Cardiac fibroblast (primary cell): Measurements from ENCODE around the gene IL17D.
"Not testable (repeated sequence)": the region's sequence is repeated elsewhere in the genome, so short reads cannot be mapped to it uniquely, and the experiment has no call there.

Experiments used
- DNase-seq, 2 donors: peaks; one replicate each; pipeline versions ENCODE4 v3.0.0 to v3.0.0-alpha.2; 2010; ENCODE audit warnings: low read depth in 2 of 2
- H3K4me3 ChIP-seq, 2 donors: replicated peaks in 1 of 2; 1 replicate in 1 of 2; 2 replicates in 1 of 2; pipeline ENCODE4 v1.5.1; 2011; ENCODE audit warnings: low read depth in 2 of 2, low read length in 2 of 2, mild to moderate bottlenecking in 2 of 2, moderate library complexity in 1 of 2
- TF ChIP-seq, protein P1 (sequence below): IDR thresholded peaks from one replicate; pipeline ENCODE4 v1.5.1; 2011; ENCODE audit warnings: low read depth, mild to moderate bottlenecking, low read length, inconsistent platforms

IL17D gene

DNA sequence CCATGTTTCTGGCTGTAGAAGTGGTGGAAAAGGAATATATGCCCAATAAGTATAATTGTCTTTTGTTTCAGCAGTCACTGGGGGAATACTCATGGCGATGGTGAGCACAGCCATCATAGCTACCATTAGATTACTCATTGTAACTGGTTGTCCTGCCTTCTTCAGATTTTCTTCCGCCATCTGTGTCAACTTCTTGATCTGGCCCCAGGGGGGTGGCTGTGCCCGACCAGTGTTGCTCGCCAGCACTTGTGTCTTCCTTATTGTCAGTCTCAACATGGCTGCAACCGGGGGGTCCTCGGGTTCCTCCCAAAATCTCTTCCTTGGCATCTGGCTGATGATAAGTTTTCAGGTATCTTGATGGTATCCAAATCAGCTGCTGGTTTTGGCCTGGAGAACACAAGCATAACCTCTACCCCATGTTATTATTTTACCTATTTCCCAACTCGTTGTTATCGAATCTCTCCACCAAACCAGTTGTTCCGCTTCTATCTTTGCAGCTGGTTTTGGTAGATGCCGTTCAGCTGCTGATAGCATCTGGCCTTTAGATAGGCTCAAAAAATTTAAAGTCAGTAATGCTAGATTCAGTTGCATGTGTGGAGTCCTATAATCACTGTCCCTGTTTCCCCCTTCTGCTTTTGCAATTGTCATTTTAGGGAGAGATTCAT is 23.0 kb upstream of the IL17D start:
- no peak overlapping the region for H3K4me3 ChIP-seq
- TF ChIP-seq, protein P1, sequence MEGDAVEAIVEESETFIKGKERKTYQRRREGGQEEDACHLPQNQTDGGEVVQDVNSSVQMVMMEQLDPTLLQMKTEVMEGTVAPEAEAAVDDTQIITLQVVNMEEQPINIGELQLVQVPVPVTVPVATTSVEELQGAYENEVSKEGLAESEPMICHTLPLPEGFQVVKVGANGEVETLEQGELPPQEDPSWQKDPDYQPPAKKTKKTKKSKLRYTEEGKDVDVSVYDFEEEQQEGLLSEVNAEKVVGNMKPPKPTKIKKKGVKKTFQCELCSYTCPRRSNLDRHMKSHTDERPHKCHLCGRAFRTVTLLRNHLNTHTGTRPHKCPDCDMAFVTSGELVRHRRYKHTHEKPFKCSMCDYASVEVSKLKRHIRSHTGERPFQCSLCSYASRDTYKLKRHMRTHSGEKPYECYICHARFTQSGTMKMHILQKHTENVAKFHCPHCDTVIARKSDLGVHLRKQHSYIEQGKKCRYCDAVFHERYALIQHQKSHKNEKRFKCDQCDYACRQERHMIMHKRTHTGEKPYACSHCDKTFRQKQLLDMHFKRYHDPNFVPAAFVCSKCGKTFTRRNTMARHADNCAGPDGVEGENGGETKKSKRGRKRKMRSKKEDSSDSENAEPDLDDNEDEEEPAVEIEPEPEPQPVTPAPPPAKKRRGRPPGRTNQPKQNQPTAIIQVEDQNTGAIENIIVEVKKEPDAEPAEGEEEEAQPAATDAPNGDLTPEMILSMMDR = no peak
- DNase-seq = no peak

DNA sequence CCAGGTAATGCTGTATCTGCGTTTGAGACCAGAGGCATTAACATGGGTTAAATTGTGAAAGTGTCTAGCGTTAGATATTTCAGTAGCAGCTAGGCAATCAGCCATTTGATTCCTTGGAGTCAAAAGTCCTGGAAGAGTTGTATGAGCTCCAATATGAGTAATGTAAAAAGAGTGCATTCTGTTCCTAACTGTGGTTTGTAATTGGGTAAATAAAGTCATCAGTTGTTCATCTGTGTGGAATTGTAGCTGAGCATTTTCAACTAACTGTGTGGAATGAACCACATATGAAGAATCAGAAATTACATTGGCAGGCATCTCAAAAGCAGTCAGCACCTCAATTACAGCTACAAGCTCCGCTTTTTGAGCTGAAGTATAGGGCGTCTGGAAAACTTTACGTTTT is 22.0 kb upstream of the IL17D start:
- peak; percentile 62 to 63 for DNase-seq
- not testable (repeated sequence) for H3K4me3 ChIP-seq

DNA sequence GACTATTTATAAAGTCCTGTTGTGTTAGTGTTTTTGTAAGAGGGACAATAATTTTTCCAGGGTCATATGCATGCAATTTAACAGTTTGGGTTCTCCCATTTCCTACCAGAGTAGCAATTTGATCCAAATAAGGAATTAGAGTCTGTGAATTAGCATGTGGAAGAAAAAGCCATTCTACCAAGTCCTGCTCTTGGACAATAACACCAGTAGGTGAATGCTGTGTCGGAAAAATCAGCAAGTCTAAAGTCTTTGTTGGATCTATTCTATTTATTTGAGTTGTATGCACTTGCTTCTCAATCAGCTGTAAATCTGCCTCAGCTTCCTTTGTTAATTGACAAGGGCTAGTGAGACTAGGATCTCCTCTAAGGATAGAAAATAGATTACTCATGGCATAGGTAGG is 21.4 kb upstream of the IL17D start:
- TF ChIP-seq, protein P1 = no peak
- DNase-seq = no peak

DNA sequence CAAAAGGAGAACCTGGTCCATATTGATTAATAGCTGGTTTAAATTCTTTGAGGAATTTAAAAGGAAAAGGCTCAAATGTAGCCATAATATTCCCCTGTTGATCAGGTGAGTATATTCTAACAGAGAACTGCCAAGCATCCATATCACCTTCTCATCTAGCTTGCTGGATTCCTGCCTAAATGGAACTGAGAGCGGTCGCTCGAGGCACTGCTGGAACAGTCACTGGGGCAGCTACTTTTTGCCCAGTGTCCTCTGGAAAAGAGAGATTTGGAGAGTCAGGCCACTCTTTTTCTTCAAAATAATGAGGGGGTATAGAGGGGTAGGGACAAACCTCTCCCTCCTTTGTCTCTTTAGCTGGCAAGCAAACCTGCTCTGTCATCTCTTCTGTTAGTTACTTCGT is 19.5 kb upstream of the IL17D start:
- TF ChIP-seq, protein P1 = no peak
- DNase-seq = no peak
- H3K4me3 ChIP-seq = no peak overlapping the region

More for the DNA sequence above, 21.4 kb upstream of the IL17D start:
- H3K4me3 ChIP-seq = no peak overlapping the region

DNA sequence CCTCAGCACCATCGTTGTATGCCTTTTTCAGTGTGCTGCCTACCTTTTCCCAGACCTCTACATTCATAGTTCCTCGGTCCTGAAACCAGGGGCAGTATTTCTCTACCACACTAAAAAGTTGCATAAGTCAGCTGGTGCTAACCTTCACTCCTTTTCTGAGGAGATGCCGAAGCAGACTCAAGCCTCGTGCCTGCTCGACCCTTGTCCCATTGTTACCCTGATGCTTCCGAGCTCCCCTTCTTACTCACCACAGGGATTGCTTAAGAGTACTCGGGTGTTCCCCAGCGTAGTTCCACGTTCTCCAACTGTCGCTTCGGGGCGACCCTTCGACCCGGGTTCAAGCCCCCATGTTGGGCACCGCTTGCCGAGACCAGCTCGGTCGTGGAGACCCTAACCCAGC is 19.0 kb upstream of the IL17D start:
- TF ChIP-seq, protein P1 = no peak
- peak in 1 of 2 donors; percentile 83 for DNase-seq
- H3K4me3 ChIP-seq = no peak overlapping the region

DNA sequence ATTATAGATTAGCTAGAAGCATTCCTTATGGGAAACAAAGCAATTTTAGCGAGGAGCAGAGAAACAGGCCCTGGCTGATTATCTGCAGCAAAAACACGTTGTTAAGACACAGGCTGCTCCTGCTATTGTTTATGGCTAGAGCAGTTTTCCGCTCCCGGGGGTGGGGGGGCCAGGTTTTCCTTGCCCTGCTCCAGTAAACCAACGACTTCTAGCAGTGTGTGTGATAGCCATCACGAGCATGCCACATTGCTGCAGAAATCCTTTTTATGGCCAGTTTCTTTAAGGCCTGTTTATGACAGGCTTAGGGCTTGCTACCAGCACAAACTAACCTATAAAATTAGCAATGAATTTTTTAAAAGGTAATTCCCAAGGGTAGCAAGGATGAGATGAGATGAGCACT is 18.4 kb upstream of the IL17D start:
- DNase-seq = no peak
- TF ChIP-seq, protein P1 = no peak
- no peak overlapping the region for H3K4me3 ChIP-seq

DNA sequence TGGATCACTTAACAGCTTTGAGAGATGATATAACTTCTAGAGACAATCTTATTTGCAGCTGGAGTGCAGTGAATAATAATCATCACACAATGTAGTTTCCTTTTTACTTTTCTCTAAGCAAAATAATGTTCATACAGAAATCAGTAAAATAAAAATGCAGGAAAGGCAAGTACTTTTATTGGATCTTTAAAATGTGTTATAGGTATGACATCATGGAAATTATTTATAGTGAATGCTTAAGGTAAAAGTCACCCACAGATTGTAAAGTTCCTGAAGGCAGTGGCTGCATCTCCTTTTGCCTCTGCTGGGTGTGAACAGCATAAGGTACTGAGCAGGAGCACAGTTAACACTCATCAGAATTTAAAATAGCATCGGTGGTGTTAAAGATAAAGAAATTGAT is 17.3 kb upstream of the IL17D start:
- TF ChIP-seq, protein P1 = no peak
- DNase-seq = no peak
- no peak overlapping the region for H3K4me3 ChIP-seq
